Stimulated activated CD4-positive, alpha-beta T cell treated with anti-CD3 and anti-CD28 coated beads, TNF-alpha, amount 100 ng/mL, for 4 hours (primary cell): Measurements from ENCODE around the gene PSME3.
"Not testable (repeated sequence)": the region's sequence is repeated elsewhere in the genome, so short reads cannot be mapped to it uniquely, and the experiment has no call there.

ENCODE experiments used
- DNase-seq, 3 experiments: peaks; one replicate each; pipeline ENCODE4 v3.0.0-alpha.2; 2020; ENCODE audit warnings: low read depth in 3 of 3

PSME3 gene

GRCh38 chr17:42851371-42852240 lies 18.4 kb downstream of the PSME3 start:
- DNase-seq: not testable (repeated sequence)

GRCh38 chr17:42852351-42852750 lies 19.2 kb downstream of the PSME3 start:
- no peak for DNase-seq

DNA sequence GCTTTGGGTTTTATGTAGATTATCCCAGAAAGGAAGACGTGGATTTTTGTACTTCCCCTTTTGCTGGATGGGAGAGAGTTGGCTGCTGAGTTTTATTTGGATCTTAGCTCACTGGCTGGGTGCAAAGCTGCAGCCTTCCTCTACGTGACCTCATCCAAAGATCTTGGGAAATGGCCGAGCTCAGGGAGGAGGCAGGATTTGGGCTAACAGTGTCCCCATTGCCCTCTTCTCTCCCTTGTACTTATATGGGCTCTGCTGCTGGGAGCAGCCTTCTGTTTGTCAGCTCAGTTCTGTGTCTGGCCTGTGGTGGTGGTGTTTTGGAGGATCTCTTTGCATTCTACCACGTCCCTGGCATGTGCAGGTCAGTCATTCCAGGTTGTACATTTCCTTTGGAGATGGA lies 19.8 kb downstream of the PSME3 start:
- DNase-seq: no peak

DNA sequence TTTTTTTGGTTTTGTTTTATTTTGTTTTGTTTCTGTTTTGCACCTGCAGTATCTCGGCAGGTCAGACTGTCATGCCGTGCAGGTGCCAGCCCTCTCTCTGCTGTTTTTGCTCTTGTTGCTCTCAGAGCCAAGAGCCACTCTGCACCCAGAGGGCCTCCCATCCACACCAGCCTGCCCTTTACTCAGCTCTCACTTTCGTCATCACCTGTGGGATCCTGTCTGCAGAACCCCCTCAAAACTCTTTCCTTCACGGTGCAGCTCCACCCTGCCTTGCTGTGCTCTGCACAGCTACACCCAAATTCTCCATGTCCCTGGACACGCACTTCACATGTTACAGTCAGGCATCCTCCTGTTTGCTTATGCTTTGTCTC lies 20.4 kb downstream of the PSME3 start:
- DNase-seq: no peak

GRCh38 chr17:42853968-42854790 lies 21.0 kb downstream of the PSME3 start:
- no peak for DNase-seq

DNA sequence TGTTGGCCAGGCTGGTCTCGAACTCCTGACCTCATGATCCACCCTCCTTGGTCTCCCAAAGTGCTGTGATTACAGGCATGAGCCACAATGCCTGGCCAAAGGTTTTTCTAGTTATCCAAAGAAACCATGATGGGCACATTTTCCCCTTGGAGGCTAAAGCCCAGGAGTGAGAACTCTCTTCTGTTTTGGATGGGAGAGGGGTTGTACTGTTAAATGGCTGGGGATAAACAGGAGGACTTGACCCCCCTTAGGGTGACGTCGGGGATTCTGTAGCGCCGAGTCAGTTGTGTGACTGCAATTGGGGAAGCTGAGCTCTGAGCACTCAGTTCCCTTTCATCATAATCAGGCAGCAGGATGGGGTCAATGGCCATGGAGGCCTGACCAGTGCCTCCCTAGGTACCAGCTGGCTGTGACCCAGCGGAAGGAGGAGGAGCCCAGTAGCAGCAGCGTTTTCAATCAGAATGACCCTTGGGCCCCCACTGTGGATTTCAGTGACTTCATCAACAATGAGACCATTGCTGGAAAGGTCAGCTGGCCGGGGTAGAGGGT lies 21.9 kb downstream of the PSME3 start:
- no peak for DNase-seq

GRCh38 chr17:42856093-42856492 lies 22.9 kb downstream of the PSME3 start:
- DNase-seq: not testable (repeated sequence)

DNA sequence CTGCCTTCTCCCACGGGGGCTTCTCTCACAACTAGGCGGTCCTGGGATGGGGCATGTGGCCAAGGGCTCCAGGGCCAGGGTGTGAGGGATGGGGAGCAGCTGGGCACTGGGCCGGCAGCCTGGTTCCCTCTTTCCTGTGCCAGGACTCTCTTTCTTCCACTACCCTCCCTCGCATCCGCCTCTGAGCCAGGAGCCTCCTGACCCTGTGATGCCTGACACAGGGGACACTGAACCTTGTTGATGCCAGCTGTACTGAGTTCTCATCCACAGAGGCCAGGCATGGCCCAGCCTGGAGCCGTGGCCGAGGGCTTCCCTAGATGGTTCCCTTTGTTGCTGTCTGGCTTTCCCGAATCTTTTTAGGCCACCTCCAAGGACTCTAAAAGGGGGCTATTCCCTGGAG lies 23.3 kb downstream of the PSME3 start:
- DNase-seq: not testable (repeated sequence)

DNA sequence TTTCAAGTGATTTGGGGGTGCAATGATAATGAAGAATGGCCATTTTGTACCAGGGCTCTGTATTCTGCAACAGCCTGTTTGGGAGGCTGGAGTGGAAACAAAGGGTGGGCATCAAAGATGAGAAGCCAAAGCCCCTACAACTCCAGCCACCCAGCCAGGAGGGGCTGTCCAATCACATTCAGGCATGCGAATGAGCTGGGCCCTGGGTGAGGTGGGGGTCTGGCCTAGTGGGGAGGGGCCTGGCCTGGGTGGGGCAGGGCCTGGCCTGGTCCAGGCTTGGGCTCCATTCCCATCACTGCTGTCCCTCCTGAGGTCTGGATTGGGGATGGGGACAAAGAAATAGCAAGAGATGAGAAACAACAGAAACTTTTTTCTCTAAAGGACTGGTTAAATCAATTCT lies 24.2 kb downstream of the PSME3 start:
- no peak for DNase-seq

DNA sequence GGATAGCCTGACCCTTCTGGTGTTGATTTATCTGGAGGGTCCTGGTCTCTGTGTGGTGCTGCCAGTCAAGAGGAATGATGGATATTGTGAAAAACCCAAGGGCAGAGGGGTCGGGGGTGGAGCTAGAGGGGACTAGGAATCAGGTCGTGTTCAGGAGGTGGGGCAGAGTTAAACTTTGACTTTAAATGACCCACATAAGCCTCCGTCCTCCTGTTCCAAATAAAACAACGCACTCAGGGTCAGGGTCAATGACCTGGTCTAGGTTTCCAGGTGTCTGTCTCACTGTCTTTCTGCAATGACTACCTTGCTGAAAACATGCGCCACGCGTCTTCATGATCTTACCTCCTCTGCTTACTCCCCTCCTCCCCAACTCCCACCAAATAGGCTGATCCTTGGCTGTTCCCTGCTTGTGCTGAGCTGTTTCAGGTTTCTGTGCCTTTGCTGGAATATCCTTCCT lies 32.5 kb downstream of the PSME3 start:
- no peak for DNase-seq

DNA sequence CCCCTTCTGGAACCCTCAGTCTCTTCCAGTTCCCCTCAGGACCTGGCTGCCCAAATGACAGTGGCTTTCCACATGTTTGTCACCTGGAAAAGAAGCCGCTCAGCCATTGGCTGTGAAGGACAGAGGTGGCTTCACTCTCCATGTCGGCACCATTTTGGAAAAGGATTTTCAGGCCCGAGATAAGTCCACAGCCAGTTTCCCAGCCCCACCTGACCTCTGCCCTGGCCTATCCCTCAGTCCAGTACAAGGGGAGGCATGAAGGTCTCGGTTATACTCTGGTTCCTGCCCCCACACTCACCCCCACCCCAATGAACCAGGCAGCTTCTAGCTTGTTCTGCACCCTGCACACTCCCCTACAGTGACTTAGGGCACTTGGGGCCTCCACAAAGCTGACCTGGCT lies 33.0 kb downstream of the PSME3 start:
- DNase-seq: no peak

GRCh38 chr17:42866631-42867575 lies 33.7 kb downstream of the PSME3 start:
- no peak for DNase-seq

- not testable (repeated sequence) for DNase-seq
These were observed 34.6 kb downstream of the PSME3 start for GRCh38 chr17:42867694-42868261.

DNA sequence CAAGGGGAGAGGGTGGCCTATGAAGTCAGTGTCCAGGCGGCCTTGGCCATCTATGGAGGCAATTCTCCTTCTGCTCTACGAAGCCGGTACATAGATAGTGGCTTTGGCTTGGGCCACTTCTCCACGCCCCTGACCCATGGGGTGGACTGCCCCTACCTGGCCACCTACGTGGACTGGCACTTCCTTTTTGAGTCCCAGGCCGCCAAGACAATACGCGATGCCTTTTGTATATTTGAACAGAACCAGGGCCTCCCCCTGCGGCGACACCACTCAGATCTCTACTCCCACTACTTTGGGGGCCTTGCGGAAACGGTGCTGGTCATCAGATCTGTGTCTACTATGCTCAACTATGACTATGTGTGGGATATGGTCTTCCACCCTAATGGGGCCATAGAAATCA lies 35.1 kb downstream of the PSME3 start:
- no peak for DNase-seq

GRCh38 chr17:42871647-42872046 lies 38.5 kb downstream of the PSME3 start:
- DNase-seq: no peak

DNA sequence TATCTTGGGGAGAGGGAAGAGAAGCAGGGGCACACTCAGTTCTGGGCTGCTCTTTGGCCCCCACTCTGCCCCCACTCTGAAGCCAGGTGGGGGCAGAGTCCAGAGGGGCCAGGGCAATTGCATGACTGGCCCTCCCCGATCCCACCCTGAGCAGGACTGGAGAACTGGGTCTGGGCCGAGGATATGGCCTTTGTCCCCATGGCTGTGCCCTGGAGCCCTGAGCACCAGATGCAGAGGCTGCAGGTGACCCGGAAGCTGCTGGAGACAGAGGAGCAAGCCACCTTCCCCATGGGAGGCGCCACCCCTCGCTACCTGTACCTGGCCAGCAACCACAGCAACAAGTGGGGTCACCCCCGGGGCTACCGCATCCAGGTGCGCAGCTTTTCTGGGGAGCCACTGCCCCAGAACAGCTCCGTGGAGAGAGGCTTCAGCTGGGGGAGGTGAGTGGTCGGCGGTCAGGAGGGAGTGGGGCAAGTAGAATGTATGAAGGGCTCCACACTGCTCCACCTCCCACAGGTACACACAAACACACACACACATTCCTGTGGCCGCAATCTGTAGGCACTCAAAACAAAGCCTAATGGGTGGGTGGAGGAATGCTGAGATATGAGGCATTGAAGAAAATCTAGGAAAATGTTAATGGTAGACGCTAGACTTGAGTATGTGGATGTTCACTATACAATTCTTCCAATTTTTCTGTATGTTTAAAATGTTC lies 39.2 kb downstream of the PSME3 start:
- no peak for DNase-seq

DNA sequence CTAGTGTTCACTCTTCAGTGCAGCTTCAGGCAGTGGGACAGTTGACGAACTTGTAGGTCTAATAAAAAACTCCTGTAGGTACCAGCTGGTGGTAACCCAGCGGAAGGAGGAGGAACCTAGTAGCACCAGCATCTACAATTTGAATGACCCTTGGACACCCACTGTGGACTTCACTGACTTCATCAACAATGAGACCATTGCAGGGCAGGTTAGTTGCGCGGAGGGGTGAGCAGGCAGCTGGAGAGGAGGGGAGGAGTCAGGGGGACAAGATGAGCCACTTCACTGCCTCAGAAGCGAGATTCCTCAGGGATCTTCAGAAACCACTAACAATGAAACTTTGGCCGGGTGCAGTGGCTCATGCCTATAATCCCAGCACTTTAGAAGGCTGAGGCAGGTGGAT lies 40.1 kb downstream of the PSME3 start:
- DNase-seq: no peak

DNA sequence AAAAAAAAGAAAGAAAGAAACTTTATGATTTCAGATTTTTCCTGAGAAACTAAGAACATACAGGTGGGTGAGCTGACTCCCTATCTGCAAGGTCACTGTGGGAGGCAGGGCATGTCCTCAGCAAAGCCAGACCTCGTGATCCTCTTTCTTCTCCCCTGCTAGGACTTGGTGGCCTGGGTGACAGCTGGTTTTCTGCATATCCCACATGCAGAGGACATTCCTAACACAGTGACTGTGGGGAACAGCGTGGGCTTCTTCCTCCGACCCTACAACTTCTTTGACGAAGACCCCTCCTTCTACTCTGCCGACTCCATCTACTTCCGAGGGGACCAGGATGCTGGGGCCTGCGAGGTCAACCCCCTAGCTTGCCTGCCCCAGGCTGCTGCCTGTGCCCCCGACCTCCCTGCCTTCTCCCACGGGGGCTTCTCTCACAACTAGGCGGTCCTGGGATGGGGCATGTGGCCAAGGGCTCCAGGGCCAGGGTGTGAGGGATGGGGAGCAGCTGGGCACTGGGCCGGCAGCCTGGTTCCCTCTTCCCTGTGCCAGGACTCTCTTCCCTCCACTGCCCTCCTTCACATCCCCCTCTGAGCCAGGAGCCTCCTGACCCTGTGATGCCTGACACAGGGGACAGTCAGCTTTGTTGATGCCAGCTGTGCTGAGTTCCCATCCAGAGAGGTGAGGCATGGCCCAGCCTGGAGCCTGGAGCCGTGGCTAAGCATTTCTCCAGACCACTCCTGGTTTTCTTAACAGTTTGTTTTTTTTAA lies 40.9 kb downstream of the PSME3 start:
- not testable (repeated sequence) for DNase-seq

DNA sequence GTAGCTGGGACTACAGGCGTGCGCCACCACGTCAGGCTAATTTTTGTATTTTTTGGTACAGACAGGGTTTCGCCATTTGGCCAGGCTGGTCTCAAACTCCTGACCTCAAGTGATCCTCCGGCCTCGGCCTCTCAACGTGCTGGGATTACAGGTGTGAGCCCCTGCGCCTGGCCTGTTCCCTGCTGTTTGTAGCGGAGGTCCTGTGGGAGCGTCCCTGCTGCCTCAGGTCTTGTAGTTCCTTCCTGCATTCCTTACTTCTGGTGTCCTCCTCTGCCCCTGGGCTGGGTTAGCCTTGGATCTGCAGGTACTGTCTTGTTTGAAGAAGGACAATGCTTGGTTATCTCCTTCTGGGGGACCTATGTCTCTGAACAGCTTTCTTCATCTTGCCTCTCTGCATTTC lies 43.8 kb downstream of the PSME3 start:
- no peak for DNase-seq
